ENCODE results near the gene PLEKHO2. TPM values are rescaled to one million over a fixed set of nuclear protein-coding genes. Genes with fewer than 3 reads are reported as not detected.

PLEKHO2 gene
- total RNA-seq, 2 donors from 2014 or later: 4.4 to 13.6 TPM

GRCh38 chr15:64912379-64913325, 70.9 kb downstream of the PLEKHO2 start:
- TF ChIP-seq CTCF (IDR thresholded peaks at IDR 0.05): no peak
- Histone ChIP-seq H3K27me3 (no peaks in the 10 kb centered on the region), H3K9ac (ENCODE audit: low read depth in 2 of 2, low read length in 2 of 2) (no peak overlapping the region), H3K4me1 (no peaks in the 10 kb centered on the region), H3K27ac (no peak overlapping the region), H3K4me3 (peak overlapping the region; percentile 33), H3K36me3 (no peaks in the 10 kb centered on the region), H3K9me3 (no peaks in the 10 kb centered on the region)
- no peak for DNase-seq
- intact Hi-C loops (cut with DNase I): no loop called here

GRCh38 chr15:64915518-64916227, 74.0 kb downstream of the PLEKHO2 start:
- H3K4me3 ChIP-seq: no peak overlapping the region
- no peaks in the 10 kb centered on the region for H3K36me3 ChIP-seq
- no peaks in the 10 kb centered on the region for H3K4me1 ChIP-seq
- H3K27ac ChIP-seq: no peak overlapping the region
- no peak for DNase-seq
- TF ChIP-seq CTCF (IDR thresholded peaks at IDR 0.05): no peak
- intact Hi-C loops (cut with DNase I): no loop called here
- no peak overlapping the region for H3K9ac ChIP-seq (ENCODE audit: low read depth in 2 of 2, low read length in 2 of 2)
- no peaks in the 10 kb centered on the region for H3K27me3 ChIP-seq
- no peaks in the 10 kb centered on the region for H3K9me3 ChIP-seq

- no peak for TF ChIP-seq CTCF (IDR thresholded peaks at IDR 0.05)
Measured at GRCh38 chr15:64916365-64916764, 74.7 kb downstream of the PLEKHO2 start.

GRCh38 chr15:64917211-64917610, 75.5 kb downstream of the PLEKHO2 start:
- no peak for TF ChIP-seq CTCF (IDR thresholded peaks at IDR 0.05)
- H3K9me3 ChIP-seq: no peaks in the 10 kb centered on the region
- H3K4me1 ChIP-seq: no peaks in the 10 kb centered on the region
- intact Hi-C loops (cut with DNase I): no loop called here
- H3K9ac ChIP-seq (ENCODE audit: low read depth in 2 of 2, low read length in 2 of 2): no peak overlapping the region
- no peak overlapping the region for H3K27ac ChIP-seq
- no peak overlapping the region for H3K4me3 ChIP-seq
- H3K36me3 ChIP-seq: no peaks in the 10 kb centered on the region
- DNase-seq: no peak
- H3K27me3 ChIP-seq: no peaks in the 10 kb centered on the region

More at GRCh38 chr15:64916365-64916764, 74.7 kb downstream of the PLEKHO2 start:
- Histone ChIP-seq H3K9me3 (no peaks in the 10 kb centered on the region), H3K27ac (no peak overlapping the region), H3K36me3 (no peaks in the 10 kb centered on the region), H3K9ac (ENCODE audit: low read depth in 2 of 2, low read length in 2 of 2) (no peak overlapping the region), H3K27me3 (no peaks in the 10 kb centered on the region), H3K4me3 (no peak overlapping the region), H3K4me1 (no peaks in the 10 kb centered on the region)
- DNase-seq: no peak
- intact Hi-C loops (cut with DNase I): no loop called here

Other genes starting within 250 kb of the PLEKHO2 start
- gene RBPMS2, start 66.3 kb upstream of the PLEKHO2 start, total RNA-seq: 10 to 100 TPM in 1 of 2 donors, 1 to 10 TPM in 1; 1.3 to 14.5 TPM
- 10 to 100 TPM in 1 of 2 donors, 1 to 10 TPM in 1; 6.1 to 20.7 TPM for gene PIF1, start 16.3 kb upstream of the PLEKHO2 start, total RNA-seq
- gene ANKDD1A, start 70.0 kb downstream of the PLEKHO2 start, total RNA-seq: 1 to 10 TPM in 1 of 2 donors, under 1 TPM in 1; 0.32 to 1.9 TPM
- gene SPG21, start 148.0 kb downstream of the PLEKHO2 start, total RNA-seq: 10 to 100 TPM; 76.3 to 85.8 TPM
- 10 to 100 TPM; 22.1 to 25.9 TPM for gene MTFMT, start 187.7 kb downstream of the PLEKHO2 start, total RNA-seq
- gene SLC51B, start 203.5 kb downstream of the PLEKHO2 start, total RNA-seq: 100 to 1,000 TPM in 1 of 2 donors, 10 to 100 TPM in 1; 73.1 to 102 TPM
- 1 to 10 TPM; 3.1 to 6.7 TPM for gene RASL12, start 226.1 kb downstream of the PLEKHO2 start, total RNA-seq
- not detected for gene KBTBD13, start 234.8 kb downstream of the PLEKHO2 start, total RNA-seq

Measured in colonic mucosa (tissue), 4 donors.